ENCODE data around the gene BNIP1. TPM values are rescaled to one million over a fixed set of nuclear protein-coding genes. Genes with fewer than 3 reads are reported as not detected.

BNIP1 gene, protein sequence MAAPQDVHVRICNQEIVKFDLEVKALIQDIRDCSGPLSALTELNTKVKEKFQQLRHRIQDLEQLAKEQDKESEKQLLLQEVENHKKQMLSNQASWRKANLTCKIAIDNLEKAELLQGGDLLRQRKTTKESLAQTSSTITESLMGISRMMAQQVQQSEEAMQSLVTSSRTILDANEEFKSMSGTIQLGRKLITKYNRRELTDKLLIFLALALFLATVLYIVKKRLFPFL
- total RNA-seq (2021; fragmentation: NEBNext Ultra II Directional; extraction: Animal tissue kit (Norgen Biotek cat#: 25700)): 10 to 100 TPM; 13.9 to 20.9 (median 17.3) TPM
- long read RNA-seq, transcript BNIP1-202 (6 exons, 1,184 nt): major isoform, 14 of 20 reads
- long read RNA-seq, partial matches to known transcripts: 3 of 20 reads
- long read RNA-seq, other reads (novel, unspliced or antisense): 1 of 20 reads

DNA sequence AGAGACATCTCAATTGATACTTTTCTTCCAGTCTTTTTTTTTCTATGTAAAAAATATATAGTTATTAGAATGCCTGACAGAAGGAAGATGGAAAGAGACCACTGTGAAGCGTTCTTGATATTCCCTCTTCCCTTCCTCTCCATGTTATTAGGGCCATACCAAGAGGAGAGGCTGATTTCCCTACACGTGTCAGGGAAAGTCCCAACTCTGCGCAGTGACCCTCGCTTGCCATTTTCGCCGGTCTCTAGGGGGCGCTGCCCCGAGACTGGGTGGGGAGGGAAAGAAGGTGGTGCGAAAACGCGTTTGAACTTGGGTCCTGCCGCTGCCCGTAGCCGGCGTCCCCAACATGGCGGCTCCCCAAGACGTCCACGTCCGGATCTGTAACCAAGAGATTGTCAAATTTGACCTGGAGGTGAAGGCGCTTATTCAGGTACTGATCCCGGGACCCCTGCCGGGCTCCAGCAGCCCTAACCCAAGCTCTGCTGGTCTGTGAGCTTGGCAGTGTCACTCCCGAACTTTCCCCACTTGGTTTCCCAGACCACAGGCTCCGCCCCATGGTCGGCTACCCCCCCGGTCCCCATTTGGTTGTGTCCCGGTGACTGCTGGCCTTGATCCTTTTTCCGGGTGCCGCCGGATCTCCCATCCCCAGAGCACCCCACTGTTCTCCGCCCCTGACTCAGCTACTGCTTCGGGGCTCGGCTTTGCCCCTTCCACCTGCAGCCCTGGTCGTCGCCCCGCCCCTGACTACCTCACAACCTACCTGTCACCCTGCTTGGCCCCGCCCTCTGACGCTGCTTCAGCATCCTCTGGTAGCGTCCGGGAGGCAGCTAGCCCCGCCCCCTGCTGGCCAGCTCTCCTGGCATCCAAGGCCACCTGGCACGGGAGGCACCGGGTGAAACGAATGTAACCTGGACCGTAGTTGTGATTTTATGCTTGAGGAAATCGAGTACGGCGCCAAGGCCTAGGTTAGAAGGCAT, at the start of gene BNIP1:
BNIP1 (plus strand) TSS at position 332 of the 977 bp plus-strand sequence; CDS start at position 347, 15 bp downstream.
- Mint-ChIP-seq H3K27ac (peak within 1 kb of the TSS; percentile 96), H3K27me3 (ENCODE audit: insufficient read depth) (peaks cover 4% of the 10 kb centered on the region; the same call in 1 of the 2 replicates), H3K4me3 (peak within 1 kb of the TSS; percentile 97), H3K9me3 (no peaks in the 10 kb centered on the region), H3K36me3 (ENCODE audit: low read depth) (peaks cover 16% of the 10 kb centered on the region), H3K4me1 (ENCODE audit: low read depth) (peaks cover 14% of the 10 kb centered on the region)
- DNase-seq: peak; percentile 88
- TF ChIP-seq, protein P1, sequence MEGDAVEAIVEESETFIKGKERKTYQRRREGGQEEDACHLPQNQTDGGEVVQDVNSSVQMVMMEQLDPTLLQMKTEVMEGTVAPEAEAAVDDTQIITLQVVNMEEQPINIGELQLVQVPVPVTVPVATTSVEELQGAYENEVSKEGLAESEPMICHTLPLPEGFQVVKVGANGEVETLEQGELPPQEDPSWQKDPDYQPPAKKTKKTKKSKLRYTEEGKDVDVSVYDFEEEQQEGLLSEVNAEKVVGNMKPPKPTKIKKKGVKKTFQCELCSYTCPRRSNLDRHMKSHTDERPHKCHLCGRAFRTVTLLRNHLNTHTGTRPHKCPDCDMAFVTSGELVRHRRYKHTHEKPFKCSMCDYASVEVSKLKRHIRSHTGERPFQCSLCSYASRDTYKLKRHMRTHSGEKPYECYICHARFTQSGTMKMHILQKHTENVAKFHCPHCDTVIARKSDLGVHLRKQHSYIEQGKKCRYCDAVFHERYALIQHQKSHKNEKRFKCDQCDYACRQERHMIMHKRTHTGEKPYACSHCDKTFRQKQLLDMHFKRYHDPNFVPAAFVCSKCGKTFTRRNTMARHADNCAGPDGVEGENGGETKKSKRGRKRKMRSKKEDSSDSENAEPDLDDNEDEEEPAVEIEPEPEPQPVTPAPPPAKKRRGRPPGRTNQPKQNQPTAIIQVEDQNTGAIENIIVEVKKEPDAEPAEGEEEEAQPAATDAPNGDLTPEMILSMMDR (IDR thresholded peaks at IDR 0.05): peak; percentile 92

DNA sequence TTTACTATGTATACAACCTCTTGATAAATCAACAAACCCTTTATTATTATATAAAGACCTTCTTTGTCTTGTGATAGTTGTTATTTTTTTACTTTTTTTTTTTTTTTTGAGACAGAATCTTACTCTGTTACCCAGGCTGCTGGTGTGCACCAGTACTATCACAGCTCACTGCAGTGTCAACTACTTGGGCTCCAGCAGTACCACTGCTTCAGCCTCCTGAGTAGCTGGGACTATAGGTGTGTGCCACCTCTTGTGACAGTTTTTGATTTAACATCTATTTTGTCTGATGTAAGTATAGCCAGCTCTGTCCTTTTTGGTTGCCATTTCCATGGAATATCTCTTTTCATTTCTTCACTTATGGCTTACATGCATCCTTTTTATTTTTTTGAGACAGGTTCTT, 45.5 kb upstream of the BNIP1 start:
- H3K27ac Mint-ChIP-seq: no peak overlapping the region
- H3K4me1 Mint-ChIP-seq (ENCODE audit: low read depth): peaks cover 24% of the 10 kb centered on the region
- H3K9me3 Mint-ChIP-seq: peaks cover 16% of the 10 kb centered on the region
- no peaks in the 10 kb centered on the region for H3K27me3 Mint-ChIP-seq (ENCODE audit: insufficient read depth)
- H3K36me3 Mint-ChIP-seq (ENCODE audit: low read depth): peaks cover 12% of the 10 kb centered on the region
- no peak for DNase-seq
- TF ChIP-seq, protein P1 (IDR thresholded peaks at IDR 0.05): no peak
- no peak overlapping the region for H3K4me3 Mint-ChIP-seq

DNA sequence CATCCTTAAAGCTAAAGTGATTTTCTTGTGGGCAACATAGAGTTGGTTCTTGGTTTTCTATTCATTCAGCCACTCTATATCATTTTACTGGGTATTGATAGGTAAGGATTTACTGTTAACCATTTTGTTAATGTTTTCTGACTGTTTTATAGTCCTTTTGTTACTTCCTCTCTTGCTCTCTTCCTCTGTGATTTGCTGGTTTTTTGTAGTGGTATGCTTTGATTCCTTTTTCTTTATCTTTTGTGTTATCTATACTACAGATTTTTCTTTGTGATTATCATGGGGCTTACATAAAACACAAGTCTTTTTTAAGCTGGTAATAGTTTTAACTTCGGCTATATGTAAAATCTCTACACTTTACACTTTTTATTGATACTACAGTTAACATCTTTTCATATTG, 44.9 kb upstream of the BNIP1 start:
- no peaks in the 10 kb centered on the region for H3K27me3 Mint-ChIP-seq (ENCODE audit: insufficient read depth)
- H3K4me1 Mint-ChIP-seq (ENCODE audit: low read depth): peaks cover 17% of the 10 kb centered on the region
- H3K36me3 Mint-ChIP-seq (ENCODE audit: low read depth): peaks cover 12% of the 10 kb centered on the region
- TF ChIP-seq, protein P1 (IDR thresholded peaks at IDR 0.05): no peak
- H3K27ac Mint-ChIP-seq: no peak overlapping the region
- H3K9me3 Mint-ChIP-seq: peaks cover 16% of the 10 kb centered on the region
- no peak for DNase-seq
- H3K4me3 Mint-ChIP-seq: no peak overlapping the region

DNA sequence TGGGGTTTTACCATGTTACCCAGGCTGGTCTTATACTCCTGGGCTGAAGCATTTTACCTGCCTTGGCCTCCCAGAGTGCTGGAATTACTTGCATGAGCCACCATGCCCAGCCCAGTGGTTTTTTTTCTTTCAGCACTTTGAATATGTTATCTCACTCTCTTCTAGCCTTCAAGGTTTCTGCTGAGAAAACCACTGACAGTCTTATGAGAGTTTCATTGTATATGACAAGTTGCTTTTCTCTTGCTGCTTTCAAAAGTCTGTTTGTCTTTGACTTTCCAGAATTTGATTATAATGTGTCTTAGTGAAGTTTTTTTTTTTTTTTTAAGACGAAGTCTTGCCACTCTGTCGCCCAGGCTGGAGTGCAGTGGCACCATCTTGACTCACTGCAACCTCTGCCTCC, 43.1 kb upstream of the BNIP1 start:
- TF ChIP-seq, protein P1 (IDR thresholded peaks at IDR 0.05): no peak

DNA sequence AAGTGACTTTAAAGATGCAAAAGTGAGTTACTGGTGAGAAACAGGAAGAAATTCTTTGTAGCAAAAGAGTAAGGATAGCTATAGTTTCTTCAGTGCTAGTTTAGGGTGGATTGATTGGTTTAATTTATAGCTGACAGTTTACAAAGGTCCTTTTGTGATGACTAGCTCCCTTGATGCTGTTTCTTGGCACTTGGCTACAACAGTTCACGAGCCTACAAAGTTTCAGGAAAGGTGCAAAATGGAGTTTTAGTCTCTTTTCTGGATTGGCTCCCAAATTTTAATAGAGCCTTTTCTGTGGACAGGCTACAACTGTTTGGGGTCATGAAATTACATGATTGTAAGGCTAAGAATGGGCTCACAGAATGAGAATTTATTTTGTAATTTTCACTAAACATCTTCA, 40.9 kb upstream of the BNIP1 start:
- H3K27ac Mint-ChIP-seq: no peak overlapping the region
- no peak overlapping the region for H3K4me3 Mint-ChIP-seq
- DNase-seq: no peak
- TF ChIP-seq, protein P1 (IDR thresholded peaks at IDR 0.05): no peak
- peaks cover 16% of the 10 kb centered on the region for H3K9me3 Mint-ChIP-seq
- no peaks in the 10 kb centered on the region for H3K27me3 Mint-ChIP-seq (ENCODE audit: insufficient read depth)
- H3K4me1 Mint-ChIP-seq (ENCODE audit: low read depth): peaks cover 1% of the 10 kb centered on the region
- peaks cover 12% of the 10 kb centered on the region for H3K36me3 Mint-ChIP-seq (ENCODE audit: low read depth)

More for the DNA sequence above, 43.1 kb upstream of the BNIP1 start:
- no peaks in the 10 kb centered on the region for H3K27me3 Mint-ChIP-seq (ENCODE audit: insufficient read depth)
- H3K9me3 Mint-ChIP-seq: peaks cover 16% of the 10 kb centered on the region
- no peak for DNase-seq
- H3K4me3 Mint-ChIP-seq: no peak overlapping the region
- peaks cover 12% of the 10 kb centered on the region for H3K36me3 Mint-ChIP-seq (ENCODE audit: low read depth)
- H3K27ac Mint-ChIP-seq: no peak overlapping the region
- H3K4me1 Mint-ChIP-seq (ENCODE audit: low read depth): peaks cover 7% of the 10 kb centered on the region; the same call in 1 of the 2 replicates
